D341Med (cell line): Measurements from ENCODE around the gene TCF3.
"Not testable (repeated sequence)": the region's sequence is repeated elsewhere in the genome, so short reads cannot be mapped to it uniquely, and the experiment has no call there.

Experiments
- DNase-seq: peaks from one replicate; pipeline ENCODE4 v3.0.0; 2012; ENCODE audit warnings: low spot score

TCF3 gene

DNA sequence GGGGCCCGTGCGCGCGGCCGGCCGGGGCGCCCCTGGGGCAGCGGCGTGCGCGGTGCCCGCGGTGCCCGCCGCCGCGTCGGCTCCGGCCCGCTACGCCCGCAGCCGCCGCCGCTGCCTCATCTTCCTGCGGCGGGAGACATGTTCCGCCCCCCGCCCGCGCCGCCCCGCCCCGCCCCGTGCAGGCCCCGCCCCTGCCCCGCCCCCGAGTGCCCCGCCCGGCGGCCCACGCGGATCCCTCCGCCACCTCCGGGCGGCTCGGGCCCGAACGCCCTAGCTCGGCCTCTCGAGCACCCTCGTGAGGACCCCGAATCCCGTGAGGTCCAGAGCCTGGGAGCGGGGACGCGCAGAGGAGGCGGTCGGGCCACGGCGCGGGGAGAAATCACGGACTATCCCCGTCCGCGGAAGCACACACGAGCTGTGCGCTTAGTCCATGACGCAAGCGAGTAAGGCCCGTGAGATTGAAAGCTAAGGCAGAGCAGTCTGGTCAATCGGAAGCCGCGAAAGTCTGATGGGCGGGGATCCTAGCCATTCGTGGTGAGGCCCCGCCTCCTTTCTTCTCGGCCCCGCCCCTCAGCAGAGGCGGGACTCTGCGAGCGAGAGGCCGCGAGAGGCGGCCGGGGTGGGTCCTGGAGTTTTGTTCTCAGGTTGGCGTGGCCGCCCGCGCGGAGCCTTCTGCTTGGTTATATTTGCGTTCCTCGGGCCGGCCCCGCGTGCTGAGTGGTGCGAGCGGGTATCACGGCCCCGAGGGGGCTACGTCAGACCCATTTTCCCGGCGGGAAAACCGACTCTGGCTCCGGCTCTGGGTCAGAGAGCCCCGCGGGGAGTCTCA lies at the start of gene TCF3:
TSS of gene TCF3 (minus strand) at position 145 of the 829 bp plus-strand sequence. CDS start 2,367 bp downstream, outside the sequence.
- peak; percentile 97 for DNase-seq

DNA sequence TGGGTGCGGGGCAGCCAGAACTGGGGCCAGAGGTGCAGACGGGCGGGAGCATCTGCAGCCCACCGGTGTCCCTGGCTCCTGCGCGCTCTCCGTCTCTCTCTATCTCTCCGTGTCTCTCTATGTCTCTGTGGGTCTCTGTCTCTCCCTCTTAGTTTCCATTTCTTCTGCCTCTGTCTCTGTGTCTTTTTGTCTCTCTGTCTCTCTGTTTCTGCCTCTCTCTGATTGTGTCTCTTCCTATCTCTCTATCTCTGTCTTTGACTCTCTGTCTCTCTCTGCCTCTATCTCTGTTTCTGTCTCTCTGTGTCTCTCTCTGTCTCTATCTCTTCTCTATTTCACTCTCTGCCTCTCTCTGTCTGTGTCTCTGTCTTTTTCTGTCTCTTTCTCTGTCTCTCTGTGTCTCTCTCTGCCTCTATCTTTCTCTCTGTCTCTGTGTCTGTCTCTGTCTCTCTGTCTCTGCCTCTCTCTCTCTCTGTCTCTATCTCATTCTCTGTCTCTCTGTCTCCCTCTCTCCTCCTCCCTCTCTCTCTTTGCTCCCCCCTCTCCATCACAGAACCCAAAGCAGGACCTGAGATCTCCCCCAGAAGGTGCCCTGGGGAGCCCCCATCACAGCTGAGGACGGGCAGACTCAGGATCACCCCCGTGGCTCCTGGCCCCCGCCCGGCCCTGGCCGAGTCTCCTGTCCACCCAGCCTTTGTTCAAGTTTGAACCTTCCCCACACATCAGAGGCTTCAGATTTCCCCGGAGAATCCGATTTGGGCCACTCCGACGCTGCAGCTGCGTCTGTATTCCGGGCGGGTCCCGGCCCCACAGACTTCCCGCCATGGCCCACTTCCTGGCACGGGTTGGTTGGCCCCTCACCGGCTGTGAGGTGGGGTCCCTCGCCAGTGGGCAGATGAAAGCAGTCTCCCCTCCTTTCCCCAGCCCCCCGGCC lies 48.6 kb upstream of the TCF3 start:
- DNase-seq = peak; percentile 47

DNA sequence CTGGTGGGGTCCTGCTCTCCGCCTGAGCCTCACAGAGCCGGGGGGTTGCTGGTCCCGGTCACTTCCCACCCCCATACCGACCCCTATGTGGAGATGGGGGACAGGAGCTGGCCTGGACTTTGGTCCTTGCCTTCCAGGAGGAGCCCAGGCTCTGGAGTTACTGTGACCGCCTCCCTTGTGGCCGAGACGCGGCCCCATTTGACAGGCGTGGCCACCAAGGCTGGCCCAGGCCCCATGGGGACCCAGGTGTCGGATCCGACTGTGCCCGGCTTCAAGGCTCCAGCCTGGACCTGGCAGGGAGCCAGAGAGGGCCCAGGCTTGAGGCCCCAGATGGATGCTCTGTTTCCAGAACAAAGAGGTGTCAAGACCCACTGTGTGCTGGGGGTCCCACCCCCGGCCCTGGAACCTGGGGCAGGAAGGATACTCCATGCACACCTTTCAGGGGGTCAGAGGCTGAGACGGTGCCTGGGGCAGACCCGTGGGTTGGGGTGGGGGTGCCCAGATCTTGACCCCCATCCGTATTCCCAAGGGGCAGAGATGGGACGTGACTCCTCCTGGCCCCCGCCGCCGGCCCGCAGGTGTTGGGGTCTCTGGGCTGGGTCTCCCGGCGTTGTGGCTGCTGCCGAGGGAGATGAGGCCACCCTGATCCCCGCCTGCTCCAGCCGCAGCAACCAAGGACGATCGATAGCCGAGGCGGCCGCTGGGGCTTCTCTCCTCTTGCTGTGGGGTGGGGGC lies 47.8 kb upstream of the TCF3 start:
- peak; percentile 56 for DNase-seq

DNA sequence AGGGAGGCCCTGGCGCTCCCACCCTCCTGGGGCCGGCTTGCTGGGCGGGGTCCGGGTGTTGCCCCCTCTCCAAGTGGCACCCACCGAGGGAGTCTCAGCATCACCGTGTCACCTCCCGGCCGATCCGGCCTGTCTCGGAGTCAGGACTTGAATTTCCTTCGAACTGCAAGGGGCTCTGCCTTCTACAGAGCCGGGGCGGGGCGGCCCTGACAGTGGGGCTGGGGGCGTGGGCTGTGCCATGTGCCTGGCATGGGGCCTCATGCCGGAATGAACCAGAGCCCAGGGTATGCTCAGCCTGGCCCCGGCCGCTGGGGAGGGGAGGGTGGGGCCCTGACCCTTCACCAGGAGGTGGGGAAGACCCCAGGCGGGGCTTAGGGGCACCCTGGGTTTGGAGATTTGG lies 47.0 kb upstream of the TCF3 start:
- DNase-seq = peak; percentile 35

DNA sequence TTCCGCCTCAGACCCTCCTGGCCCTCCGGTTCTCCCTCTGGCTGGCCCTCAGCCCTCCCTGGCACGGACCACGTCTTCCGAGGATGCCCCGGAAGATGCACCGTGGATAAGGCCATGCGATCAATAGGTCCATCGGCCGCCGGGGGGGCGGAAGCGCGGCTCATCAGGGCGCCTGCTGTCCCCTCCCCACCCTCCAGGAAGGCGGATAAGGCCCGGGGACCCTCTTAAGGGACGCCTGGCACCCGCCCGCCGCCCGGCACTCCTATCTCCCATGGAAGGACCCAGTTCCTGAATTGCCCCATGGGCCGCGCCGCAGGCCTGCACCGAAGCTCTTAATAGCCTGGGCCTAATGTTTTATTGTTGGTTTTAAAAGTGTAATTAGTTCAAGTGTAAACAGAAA lies 46.2 kb upstream of the TCF3 start:
- DNase-seq = peak; percentile 28

DNA sequence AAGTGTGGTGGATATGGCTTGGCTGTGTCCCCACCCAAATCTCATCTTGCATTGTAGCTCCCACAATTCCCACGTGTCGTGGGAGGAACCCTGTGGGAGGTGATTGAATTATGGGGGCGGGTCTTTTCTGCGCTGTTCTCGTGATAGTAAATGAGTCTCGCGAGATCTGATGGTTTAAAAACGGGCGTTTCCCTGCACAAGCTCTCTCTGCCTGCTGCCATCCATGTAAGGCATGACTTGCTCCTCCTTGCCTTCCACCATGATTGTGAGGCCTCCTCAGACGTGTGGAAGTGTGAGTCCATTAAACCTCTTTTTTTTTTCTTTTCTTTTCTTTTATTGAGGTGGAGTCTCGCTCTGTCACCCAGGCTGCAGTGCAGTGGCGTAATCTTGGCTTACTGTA lies 43.1 kb upstream of the TCF3 start:
- not testable (repeated sequence) for DNase-seq

DNA sequence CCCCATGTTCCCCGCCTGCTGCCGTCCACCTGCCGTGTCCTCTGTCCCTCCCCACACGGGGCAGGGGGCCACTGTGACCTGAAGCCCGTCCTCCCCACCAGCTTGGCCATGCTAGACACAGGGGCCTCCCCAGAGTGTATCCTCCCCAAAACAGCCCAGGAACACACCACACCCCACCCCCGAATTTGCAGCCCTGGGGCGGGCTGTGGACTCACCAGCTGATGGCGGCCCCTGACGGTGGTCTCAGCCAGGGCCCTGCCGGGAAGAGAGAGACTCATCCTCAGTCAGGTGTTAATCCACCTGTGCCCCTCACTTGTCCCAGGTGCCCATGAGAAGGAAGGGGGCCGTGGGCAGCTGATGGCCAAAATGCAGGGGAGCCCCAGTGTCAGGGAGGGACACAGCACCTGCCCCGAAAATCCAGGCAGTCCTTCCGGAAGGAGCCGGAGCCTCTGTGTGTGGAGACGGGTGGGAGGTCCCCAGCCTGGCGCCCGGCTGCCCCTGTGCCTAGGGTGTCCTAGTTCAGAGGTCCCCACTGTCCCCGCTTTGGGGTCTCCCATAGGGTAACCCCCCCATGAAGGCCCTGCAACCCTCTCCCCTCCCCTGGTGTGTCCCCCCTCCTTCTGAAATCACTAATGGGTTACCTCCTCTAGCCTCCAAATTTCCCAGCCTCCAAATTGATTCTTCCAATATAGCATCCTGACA lies 39.3 kb upstream of the TCF3 start:
- peak; percentile 45 for DNase-seq

DNA sequence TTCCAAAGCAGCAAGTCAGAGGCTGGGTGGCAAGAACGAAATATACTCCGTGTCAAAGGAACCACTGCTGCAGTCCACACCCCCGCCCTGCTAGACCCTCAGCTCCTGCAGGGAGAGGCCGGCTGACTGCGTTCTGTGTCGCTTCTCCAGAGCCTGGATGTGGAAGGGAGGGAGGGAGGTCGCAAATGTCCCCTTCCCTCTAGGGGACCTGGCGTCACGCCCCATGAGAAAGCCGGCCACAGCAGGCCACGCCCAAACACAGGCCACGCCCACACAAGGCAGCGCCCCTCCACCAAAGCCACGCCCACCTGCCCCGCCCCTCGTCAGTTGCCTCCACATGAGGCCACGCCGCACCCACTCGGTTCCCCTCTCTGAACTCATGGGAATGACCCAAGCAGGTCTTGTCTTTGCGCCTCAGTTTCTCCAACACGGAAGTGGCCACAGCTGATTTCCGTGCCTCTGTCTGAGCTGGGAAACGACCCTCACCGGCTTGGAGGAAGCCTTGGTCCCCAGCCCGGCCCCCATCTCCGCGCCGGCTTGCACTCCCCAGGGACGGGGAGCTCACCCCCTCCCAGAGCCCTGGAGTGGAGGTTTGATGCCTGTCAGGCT lies 38.4 kb upstream of the TCF3 start:
- DNase-seq = peak; percentile 81

DNA sequence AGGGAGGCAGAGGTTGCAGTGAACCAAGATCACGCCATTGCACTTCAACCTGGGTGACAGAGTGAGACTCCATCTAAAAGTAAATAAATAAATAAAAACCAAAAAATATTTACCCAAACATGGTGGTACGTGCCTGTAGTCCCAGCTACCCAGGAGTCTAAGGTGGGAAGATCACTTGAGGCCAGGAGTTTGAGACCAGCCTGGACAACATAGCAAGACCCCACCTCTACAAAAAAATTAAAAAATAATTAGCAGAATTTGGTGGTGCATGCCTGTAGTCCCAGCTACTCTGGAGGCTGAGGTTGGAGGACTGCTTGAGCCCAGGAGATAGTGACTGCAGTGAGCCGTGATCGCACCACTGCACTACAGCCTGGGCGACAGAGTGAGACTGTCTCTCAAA lies 33.4 kb upstream of the TCF3 start:
- not testable (repeated sequence) for DNase-seq

DNA sequence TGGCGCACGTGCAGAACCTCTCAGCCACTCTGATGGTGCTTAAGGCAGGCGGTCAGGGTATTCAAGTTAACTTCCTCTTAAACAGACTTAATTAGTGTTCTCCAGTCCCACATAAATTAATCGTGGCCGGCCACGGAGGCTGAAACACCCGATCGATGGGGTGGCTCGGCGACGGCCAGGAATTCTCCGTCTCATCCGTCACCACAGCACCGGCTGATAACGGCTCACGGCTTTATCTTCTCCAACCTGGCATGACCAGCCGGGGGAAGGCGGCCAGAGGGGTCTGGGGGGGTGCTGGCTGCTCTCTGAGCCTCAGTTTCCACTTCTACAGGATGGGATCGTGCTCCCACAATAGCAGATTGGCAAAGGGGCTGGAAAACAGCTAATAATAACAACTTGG lies 32.6 kb upstream of the TCF3 start:
- peak; percentile 27 for DNase-seq

DNA sequence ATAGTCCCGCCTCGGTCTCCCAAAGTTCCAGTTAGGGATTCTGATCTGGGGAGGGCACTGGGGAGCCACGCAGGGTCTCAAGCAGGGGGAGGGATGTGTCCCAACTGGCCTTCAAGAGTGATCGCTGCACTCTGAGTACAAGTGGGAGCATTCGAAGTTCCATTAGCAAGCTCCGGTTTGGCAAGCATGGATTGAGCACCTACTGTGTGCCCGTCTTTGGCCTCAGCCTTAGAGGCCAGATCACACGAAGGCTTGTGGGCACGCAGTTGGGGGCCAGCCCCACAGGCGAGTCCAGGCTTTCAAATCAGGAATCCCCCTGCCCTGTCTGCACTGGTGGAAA lies 32.1 kb upstream of the TCF3 start:
- DNase-seq = peak; percentile 26

DNA sequence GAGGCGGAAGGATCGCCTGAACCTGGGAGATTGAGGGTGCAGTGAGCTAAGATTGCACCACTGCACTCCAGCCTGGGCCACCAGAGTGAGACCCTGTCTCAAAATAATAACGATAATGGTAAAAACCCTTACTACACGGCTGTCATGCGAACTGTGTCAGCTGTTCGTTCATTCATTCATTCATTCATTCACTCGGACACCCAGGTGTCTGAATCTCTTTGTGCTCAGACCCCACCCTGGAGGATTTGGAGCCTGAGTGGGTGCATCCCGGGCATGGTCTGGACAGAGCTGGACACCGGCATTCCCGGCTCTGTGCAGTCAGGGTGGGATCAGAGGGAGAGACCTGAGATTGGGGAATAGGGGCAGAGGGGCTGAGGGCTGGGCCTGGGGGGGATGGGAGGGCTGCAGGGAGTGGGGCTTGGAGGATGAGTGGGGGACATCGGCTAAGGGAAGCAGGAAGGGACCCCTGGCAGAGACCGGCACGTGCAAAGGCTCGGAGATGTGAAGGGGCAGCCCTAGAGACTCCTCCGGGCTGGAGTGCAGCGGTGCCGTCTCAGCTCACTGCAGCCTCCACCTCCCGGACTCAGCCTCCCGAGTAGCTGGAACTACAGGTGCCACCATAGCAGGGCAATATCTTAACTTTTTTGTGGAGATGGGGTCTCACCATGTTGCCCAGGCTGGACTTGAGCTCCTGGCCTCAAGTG lies 31.6 kb upstream of the TCF3 start:
- DNase-seq = peak; percentile 28

DNA sequence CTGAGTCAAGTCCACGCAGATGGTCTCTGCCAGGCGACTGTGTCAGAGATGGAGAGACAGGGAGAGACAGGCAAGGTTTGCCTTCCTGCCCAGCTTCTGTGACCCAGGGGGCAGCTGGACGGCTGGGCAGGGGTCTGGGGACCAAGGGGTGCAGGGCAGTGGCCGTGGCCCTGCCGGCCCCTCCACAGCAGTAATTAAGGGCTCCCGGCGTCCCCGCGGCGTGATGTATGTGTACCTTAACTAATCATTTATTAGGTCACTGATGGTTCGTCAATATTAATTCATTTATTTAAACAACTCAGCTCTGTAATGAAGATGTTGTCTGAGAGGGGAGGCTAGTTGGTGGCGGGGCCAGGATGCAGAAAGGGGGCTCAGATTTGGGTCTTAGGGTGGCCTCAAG lies 28.6 kb upstream of the TCF3 start:
- DNase-seq = peak; percentile 29

DNA sequence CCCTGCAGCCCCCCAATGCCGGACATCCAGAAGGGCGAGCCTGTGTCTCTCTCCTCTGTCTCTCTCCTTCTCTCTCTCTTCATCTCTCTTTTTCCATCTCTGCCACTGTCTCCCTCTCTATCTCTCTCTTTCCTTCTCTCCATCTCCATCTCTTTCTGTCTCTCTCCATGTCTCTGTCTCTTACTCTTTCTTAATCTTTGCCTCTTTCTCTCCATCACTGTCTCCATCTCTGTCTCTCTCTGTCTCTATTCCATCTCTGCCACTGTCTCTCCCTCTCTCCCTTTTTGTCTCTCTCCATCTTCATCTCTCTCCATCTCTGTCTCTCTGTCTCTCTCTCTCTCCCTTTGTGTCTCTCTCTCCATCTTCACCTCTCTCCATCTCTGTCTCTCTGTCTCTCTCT lies 25.7 kb upstream of the TCF3 start:
- DNase-seq = no peak

DNA sequence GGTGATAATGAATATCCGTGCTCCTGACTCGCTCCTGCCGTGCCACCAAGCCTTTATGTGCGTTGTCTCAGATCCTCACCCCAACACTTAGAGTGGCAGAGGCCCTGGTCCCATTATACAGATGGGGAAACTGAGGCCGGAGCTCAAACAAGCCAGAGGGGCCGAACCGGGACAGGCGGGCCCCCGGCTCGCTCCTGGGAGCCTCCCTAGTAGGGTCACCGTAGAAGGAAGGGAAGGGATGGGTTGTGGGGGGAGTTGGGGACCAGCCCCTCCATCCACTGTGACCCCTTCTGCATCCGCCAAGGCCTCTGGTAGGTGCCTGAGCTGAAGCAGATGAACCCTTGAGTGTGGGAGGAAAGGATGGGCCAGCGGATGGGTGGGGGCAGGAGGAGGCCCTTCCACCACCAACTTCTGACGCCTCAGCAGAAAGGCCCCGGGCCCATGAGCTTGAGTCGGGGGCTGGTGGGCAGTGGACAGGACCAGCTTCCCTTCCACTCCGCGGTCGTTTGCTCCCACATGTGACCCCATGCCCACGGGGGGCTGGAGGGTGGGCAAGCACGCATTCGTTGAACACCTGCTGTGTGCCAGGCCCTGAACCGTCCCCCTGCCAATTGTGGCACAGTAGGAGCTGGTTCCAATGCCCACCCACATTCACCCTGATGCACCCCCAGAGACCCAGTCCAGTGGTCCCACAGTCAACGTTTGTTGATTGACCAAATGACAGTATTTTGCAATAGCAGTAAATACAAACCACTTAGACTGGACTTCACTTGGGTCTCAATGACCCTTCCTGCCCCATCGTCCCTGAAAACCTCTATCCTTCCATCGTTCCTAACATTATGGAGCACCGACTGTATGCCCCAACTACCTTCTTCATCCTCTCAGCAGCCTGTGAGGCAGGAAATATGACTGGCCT lies 24.2 kb upstream of the TCF3 start:
- no peak for DNase-seq

DNA sequence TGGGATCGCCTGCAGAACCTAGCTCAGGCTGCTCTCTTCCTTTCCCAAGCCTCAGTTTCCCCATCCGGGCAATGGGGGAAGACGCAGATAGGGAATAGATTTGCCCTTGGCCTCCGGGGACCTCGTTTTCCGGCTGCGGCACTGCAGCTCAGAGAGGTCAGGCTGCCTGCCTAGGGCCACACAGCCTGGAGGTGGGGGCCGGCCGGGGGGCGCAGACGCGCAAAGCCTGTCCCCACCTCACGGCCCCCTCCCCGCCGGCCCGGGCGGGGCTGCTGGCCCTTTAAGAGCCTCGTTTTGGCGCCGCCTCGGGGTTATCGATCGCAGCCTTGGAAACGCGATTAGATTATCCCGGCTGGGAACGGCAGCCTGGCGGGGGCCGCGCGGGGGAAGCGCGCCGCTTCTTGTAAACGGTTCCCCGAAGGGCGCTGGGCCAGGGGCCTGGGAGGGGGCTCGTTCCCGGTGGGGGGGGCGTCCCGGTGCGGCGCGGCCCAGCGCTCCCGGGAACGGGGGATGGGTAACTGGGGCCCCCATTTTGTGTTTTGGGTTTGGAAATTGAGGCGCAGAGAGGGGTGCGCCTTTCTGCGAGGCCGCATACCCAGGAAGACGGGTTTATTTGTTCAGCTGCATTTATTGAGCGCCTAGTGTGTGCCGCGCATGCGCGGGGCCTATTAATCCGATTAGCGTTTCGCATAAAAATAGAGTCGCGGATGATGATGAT lies 23.4 kb upstream of the TCF3 start:
- DNase-seq = no peak

DNA sequence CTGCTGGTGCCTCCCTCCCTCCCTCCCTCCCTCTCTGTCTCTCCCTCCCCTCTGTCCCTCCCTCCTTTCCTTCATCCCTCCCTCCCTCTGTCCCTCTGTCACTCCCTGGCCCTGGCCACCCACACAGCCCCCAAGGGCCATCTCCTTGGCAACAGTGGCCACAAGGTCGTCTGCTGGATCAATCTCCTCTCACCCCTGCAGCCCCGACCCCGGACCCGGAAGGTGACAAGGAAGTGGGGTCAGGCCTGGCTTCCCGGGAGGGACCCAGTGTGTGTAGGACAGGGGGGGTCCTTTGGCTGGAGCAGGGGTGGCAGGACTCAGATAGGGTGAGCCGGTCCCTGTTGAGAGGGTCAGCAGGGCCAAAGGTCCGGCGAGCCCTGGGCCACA lies 21.9 kb upstream of the TCF3 start:
- DNase-seq = peak; percentile 25

DNA sequence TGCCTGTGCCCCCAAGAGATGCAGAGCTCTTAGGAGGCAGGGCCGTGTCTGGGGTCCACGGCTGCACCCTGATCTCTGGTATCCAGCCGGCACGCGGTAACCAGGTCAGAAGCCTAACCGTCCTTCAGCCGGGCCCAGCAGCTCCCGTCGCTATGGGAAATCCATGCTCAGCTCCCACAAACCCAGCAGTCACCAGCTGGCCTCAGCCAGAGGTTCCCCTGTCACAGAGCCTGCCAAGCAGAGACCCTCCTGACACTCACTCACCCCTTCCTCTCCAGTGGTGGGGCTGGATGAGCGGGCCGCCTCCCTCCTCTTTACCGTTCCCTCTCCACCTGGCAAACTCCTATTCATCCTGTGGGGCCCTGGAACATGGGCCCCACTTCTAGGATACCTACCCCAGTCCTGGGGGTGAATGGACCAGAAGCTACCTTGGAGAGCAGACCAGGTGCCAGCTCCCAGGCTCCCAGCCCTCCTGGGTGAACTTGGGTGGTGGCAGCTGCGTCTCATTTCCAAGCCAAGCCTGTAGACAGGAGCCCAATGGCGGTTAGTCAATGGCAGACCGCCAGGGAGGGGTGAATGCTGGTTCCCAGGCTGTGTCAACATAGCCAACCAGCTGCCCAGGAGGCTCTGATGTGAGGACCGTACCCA lies 21.4 kb upstream of the TCF3 start:
- peak; percentile 26 for DNase-seq
